H1 (cell line): ENCODE results near the gene GBF1. TPM values are rescaled to one million over a fixed set of nuclear protein-coding genes. Genes with fewer than 3 reads are reported as not detected.

ENCODE experiments used
- CTCF ChIA-PET: fragments of 300-600 bp; sonication (Branson Sonifier 250); formaldehyde crosslinking; loops from one replicate; lab custom pipeline; 2021; ENCODE audit not compliant: partially characterized antibody; lab: Charles Lee
- POLR2A ChIA-PET: fragments of 300-600 bp; sonication (Branson Sonifier 250); formaldehyde crosslinking; loops from one replicate; lab custom pipeline; 2021; ENCODE audit warnings: inconsistent platforms; ENCODE audit not compliant: partially characterized antibody; lab: Charles Lee
- DNase-seq, 2 experiments: peaks; one replicate each; pipeline versions ENCODE4 v3.0.0 to v3.0.0-alpha.2; 2010 to 2022; ENCODE audit warnings: low spot score in 2 of 2, low read depth in 1 of 2, mixed read lengths in 1 of 2
- FAIRE-seq: peaks from 2 replicates; lab custom pipeline; 2011; peaks lifted over from hg19 to GRCh38; lab: Jason Lieb, UNC
- H2AFZ ChIP-seq: 2 replicates; pipeline ENCODE4 v1.8.1; 2012; ENCODE audit warnings: low read length, inconsistent platforms
- H2AK5ac ChIP-seq: 2 replicates; pipeline ENCODE4 v1.6.1; 2013; ENCODE audit warnings: low read depth, low read length
- H2BK120ac ChIP-seq: replicated peaks from 2 replicates; pipeline ENCODE3; 2013; ENCODE audit warnings: low read depth, low read length, inconsistent platforms
- H2BK12ac ChIP-seq: 2 replicates; pipeline ENCODE4 v1.6.1; 2013; ENCODE audit warnings: low read depth, low read length
- H2BK15ac ChIP-seq: 2 replicates; pipeline ENCODE4 v1.6.1; 2013; ENCODE audit warnings: low read length
- H2BK20ac ChIP-seq: 2 replicates; pipeline ENCODE4 v1.6.1; 2013; ENCODE audit warnings: low read length
- H2BK5ac ChIP-seq: 2 replicates; pipeline ENCODE4 v1.6.1; 2013; ENCODE audit warnings: low read depth, low read length
- H3K14ac ChIP-seq: 2 replicates; pipeline ENCODE4 v1.6.1; 2013; ENCODE audit warnings: inconsistent platforms; ENCODE audit not compliant: insufficient read length
- H3K18ac ChIP-seq: 2 replicates; pipeline ENCODE4 v1.6.1; 2013; ENCODE audit warnings: low read length; ENCODE audit errors: extremely low read depth
- H3K23ac ChIP-seq: 2 replicates; pipeline ENCODE4 v1.6.1; 2013; ENCODE audit warnings: inconsistent platforms; ENCODE audit not compliant: insufficient read length
- H3K23me2 ChIP-seq: 2 replicates; pipeline ENCODE4 v1.6.1; 2013; ENCODE audit warnings: low read depth, low read length
- H3K27ac ChIP-seq: 2 replicates; pipeline ENCODE4 v1.6.1; 2011; ENCODE audit warnings: low read depth, low read length, inconsistent platforms
- H3K27me3 ChIP-seq, 4 experiments: replicated peaks in 1 of 4; 1 replicate in 1 of 4; 2 replicates in 3 of 4; pipeline versions ENCODE4 v1.6.1 to v1.8.1; 2011 to 2013; ENCODE audit warnings: low read length in 3 of 4, mild to moderate bottlenecking in 3 of 4, inconsistent platforms in 2 of 4, mixed read lengths in 2 of 4, moderate library complexity in 1 of 4; ENCODE audit not compliant: control insufficient read depth in 3 of 4, insufficient read depth in 3 of 4; ENCODE audit errors: extremely low read depth in 1 of 4
- H3K36me3 ChIP-seq, 4 experiments: 2 replicates each; pipeline versions ENCODE4 v1.6.1 to v1.8.1; 2011 to 2013; ENCODE audit warnings: mild to moderate bottlenecking in 4 of 4, low read length in 3 of 4, moderate library complexity in 2 of 4, control low read depth in 1 of 4, inconsistent platforms in 1 of 4; ENCODE audit not compliant: insufficient read depth in 4 of 4, control insufficient read depth in 2 of 4
- H3K4ac ChIP-seq: replicated peaks from 2 replicates; pipeline ENCODE3; 2013; ENCODE audit warnings: low read length, low read depth, mixed read lengths, inconsistent platforms; ENCODE audit not compliant: insufficient read length
- H3K4me1 ChIP-seq, 4 experiments: replicated peaks in 1 of 4; 1 replicate in 1 of 4; 2 replicates in 3 of 4; pipeline versions ENCODE4 v1.6.1 to v1.8.1; 2011 to 2013; ENCODE audit warnings: low read length in 3 of 4, inconsistent platforms in 2 of 4, mixed read lengths in 1 of 4; ENCODE audit not compliant: insufficient read depth in 4 of 4, control insufficient read depth in 3 of 4
- H3K4me2 ChIP-seq, 2 experiments: 2 replicates each; pipeline versions ENCODE4 v1.6.1 to v1.8.1; 2011 to 2013; ENCODE audit warnings: low read depth in 2 of 2, low read length in 2 of 2, control low read depth in 1 of 2, inconsistent platforms in 1 of 2, mild to moderate bottlenecking in 1 of 2; ENCODE audit not compliant: insufficient read depth in 1 of 2
- H3K4me3 ChIP-seq, 4 experiments: fragments of 200-600, 300-600 bp in 1 of 4; sonication (generic), shearing (Covaris generic), sonication (Bioruptor Twin) in 1 of 4; 2 replicates each; pipeline versions ENCODE4 v1.5.1 to v1.8.1; 2011 to 2016; ENCODE audit warnings: low read length in 4 of 4, low read depth in 3 of 4, control low read depth in 2 of 4, inconsistent platforms in 2 of 4, mild to moderate bottlenecking in 2 of 4, mixed read lengths in 1 of 4, moderate library complexity in 1 of 4; ENCODE audit not compliant: insufficient read depth in 2 of 4; ENCODE audit errors: extremely low read depth in 1 of 4
- H3K56ac ChIP-seq: replicated peaks from 2 replicates; pipeline ENCODE3; 2013; ENCODE audit warnings: low read depth, mild to moderate bottlenecking, mixed read lengths, low read length, inconsistent platforms; ENCODE audit not compliant: insufficient read length
- H3K79me1 ChIP-seq: 2 replicates; pipeline ENCODE4 v1.6.1; 2013; ENCODE audit warnings: low read depth, low read length, control low read depth
- H3K79me2 ChIP-seq, 2 experiments: 2 replicates each; pipeline versions ENCODE4 v1.6.1 to v1.8.1; 2012 to 2013; ENCODE audit warnings: low read length in 2 of 2, mild to moderate bottlenecking in 2 of 2, inconsistent platforms in 1 of 2; ENCODE audit not compliant: insufficient read depth in 2 of 2, control insufficient read depth in 1 of 2
- H3K9ac ChIP-seq, 4 experiments: replicated peaks in 1 of 4; 1 replicate in 1 of 4; 2 replicates in 3 of 4; pipeline versions ENCODE4 v1.6.1 to v1.8.1; 2011 to 2013; ENCODE audit warnings: low read depth in 3 of 4, low read length in 3 of 4, control low read depth in 2 of 4, mild to moderate bottlenecking in 2 of 4, moderate library complexity in 2 of 4, inconsistent platforms in 1 of 4; ENCODE audit errors: extremely low read depth in 1 of 4
- H3K9me3 ChIP-seq, 2 experiments: 2 replicates each; pipeline versions ENCODE4 v1.6.1 to v1.8.1; 2012 to 2013; ENCODE audit warnings: mild to moderate bottlenecking in 2 of 2, moderate library complexity in 2 of 2, control low read depth in 1 of 2, inconsistent platforms in 1 of 2, low read depth in 1 of 2, low read length in 1 of 2, mixed read lengths in 1 of 2; ENCODE audit not compliant: insufficient read depth in 2 of 2
- H4K20me1 ChIP-seq, 2 experiments: replicated peaks in 1 of 2; 2 replicates each; pipeline versions ENCODE3 to v1.8.1; 2011 to 2013; ENCODE audit warnings: inconsistent platforms in 2 of 2, low read length in 2 of 2, mild to moderate bottlenecking in 1 of 2; ENCODE audit not compliant: insufficient read depth in 2 of 2, control insufficient read depth in 1 of 2
- H4K5ac ChIP-seq: 2 replicates; pipeline ENCODE4 v1.6.1; 2013; ENCODE audit warnings: low read length, low read depth, mixed read lengths, inconsistent platforms; ENCODE audit not compliant: insufficient read length
- H4K8ac ChIP-seq: 2 replicates; pipeline ENCODE4 v1.8.0; 2013; ENCODE audit warnings: mild to moderate bottlenecking, moderate library complexity, low read length, inconsistent platforms; ENCODE audit not compliant: insufficient read depth; ENCODE audit errors: extremely low read depth
- H4K91ac ChIP-seq: replicated peaks from 2 replicates; pipeline ENCODE3; 2013; ENCODE audit warnings: low read length, mixed read lengths, inconsistent platforms; ENCODE audit not compliant: insufficient read length
- JUND ChIP-seq: IDR thresholded peaks from 2 replicates; pipeline ENCODE4 v1.6.1; 2011; ENCODE audit warnings: mild to moderate bottlenecking, improper control_type of control experiment, low read length
- WGBS, 2 experiments: shearing (Covaris generic) in 1 of 2; methylation state at CpG; one replicate each; pipeline versions ENCODE4 v1.1.6 to v1.1.7; 2013 to 2015; ENCODE audit warnings: low lambda C conversion rate in 2 of 2, mixed read lengths in 2 of 2, inconsistent platforms in 1 of 2, low coverage in 1 of 2, missing lambda C conversion rate in 1 of 2; ENCODE audit not compliant: insufficient replicate concordance in 2 of 2, insufficient coverage in 1 of 2, insufficient read length in 1 of 2; ENCODE audit errors: extremely low coverage in 1 of 2, missing lambda C conversion rate in 1 of 2; 5-methylcytosine and 5-hydroxymethylcytosine counted together
- polyA plus RNA-seq, 7 experiments: library from polyadenylated mRNA; depleted of rRNA in 3 of 7; stranded (reverse) in 5 of 7; unstranded in 2 of 7; fragments of >200 nt in 5 of 7; fragments of 200-250 nt in 2 of 7; gene quantifications; 1 replicate in 5 of 7; 2 replicates in 1 of 7; 4 replicates in 1 of 7; pipeline versions ENCODE4 v1.2.1 to v1.2.3, GENCODE V29; 2011 to 2013; ENCODE audit warnings: missing spikeins in 2 of 7, mixed read lengths in 2 of 7
- total RNA-seq: library from RNA; stranded (reverse); fragmentation: NEBNext Ultra II Directional; extraction: Animal tissue kit (Norgen Biotek cat#: 25700); gene quantifications from 2 replicates; pipeline ENCODE4 v1.2.1, GENCODE V29; 2021
- TF ChIP-seq, protein P1 (sequence below), 3 experiments: IDR thresholded peaks; 1 replicate in 2 of 3; 2 replicates in 1 of 3; pipeline versions ENCODE4 v1.5.1 to v1.6.1; 2011; ENCODE audit warnings: low read length in 3 of 3, mild to moderate bottlenecking in 3 of 3, inconsistent platforms in 2 of 3, low read depth in 1 of 3, moderate library complexity in 1 of 3; ENCODE audit not compliant: insufficient read depth in 1 of 3; ENCODE audit errors: control extremely low read depth in 1 of 3

The GBF1 gene
- total and polyA plus RNA-seq, 2 of the 8 experiments (the other 6 are each of a cell fraction or from before 2014, with no cell fraction given) = 11.0 to 25.5 TPM

DNA sequence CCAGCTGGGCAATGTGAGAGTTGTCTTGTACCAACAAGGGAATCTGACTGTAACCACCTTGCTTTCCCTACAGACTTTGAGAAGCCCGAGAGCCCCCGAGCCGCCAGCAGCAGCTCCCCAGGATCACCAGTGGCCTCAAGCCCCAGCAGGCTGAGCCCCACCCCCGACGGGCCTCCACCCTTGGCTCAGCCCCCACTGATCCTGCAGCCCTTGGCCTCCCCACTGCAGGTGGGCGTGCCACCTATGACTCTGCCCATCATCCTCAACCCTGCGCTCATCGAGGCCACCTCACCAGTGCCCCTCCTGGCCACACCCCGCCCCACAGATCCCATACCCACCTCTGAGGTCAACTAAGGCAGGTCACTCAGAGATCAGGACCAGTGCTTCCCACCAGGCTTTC lies 136.7 kb downstream of the GBF1 start:
- Histone ChIP-seq H3K4me2 (no peak overlapping the region), H2BK5ac (no peak overlapping the region), H4K5ac (no peak overlapping the region), H3K27me3 (no peaks in the 10 kb centered on the region), H2AFZ (no peak overlapping the region), H3K79me2 (no peaks in the 10 kb centered on the region), H3K23me2 (no peaks in the 10 kb centered on the region), H3K56ac (no peak overlapping the region), H3K36me3 (peaks cover 3 to 15% (median 7%) of the 10 kb centered on the region in 4 experiments; a peak in 5 of 8 replicates), H3K23ac (no peak overlapping the region), H4K20me1 (no peaks in the 10 kb centered on the region), H4K8ac (no peak overlapping the region), H3K14ac (no peak overlapping the region), H2BK12ac (no peak overlapping the region), H2AK5ac (no peak overlapping the region), H3K79me1 (no peaks in the 10 kb centered on the region), H2BK15ac (no peak overlapping the region), H3K4me1 (0 out of 7 replicates have a peak, but pooled peaks cover 0 to 2% (median 0%) of the 10 kb centered on the region in 4 experiments), H3K9me3 (no peaks in the 10 kb centered on the region), H3K27ac (no peak overlapping the region), H4K91ac (no peak overlapping the region), H3K4ac (no peak overlapping the region), H3K18ac (no peak overlapping the region), H2BK120ac (no peak overlapping the region), H3K9ac (no peak overlapping the region), H2BK20ac (no peak overlapping the region), H3K4me3 (no peak overlapping the region)
- TF ChIP-seq, protein P1, sequence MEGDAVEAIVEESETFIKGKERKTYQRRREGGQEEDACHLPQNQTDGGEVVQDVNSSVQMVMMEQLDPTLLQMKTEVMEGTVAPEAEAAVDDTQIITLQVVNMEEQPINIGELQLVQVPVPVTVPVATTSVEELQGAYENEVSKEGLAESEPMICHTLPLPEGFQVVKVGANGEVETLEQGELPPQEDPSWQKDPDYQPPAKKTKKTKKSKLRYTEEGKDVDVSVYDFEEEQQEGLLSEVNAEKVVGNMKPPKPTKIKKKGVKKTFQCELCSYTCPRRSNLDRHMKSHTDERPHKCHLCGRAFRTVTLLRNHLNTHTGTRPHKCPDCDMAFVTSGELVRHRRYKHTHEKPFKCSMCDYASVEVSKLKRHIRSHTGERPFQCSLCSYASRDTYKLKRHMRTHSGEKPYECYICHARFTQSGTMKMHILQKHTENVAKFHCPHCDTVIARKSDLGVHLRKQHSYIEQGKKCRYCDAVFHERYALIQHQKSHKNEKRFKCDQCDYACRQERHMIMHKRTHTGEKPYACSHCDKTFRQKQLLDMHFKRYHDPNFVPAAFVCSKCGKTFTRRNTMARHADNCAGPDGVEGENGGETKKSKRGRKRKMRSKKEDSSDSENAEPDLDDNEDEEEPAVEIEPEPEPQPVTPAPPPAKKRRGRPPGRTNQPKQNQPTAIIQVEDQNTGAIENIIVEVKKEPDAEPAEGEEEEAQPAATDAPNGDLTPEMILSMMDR (IDR thresholded peaks at IDR 0.05; ENCODE audit: control extremely low read depth in 1 of 3, insufficient read depth in 1 of 3, low read depth in 1 of 3, low read length in 3 of 3) = peak in 2 of 3 experiments; percentile 1 to 15; a peak in 2 of 4 replicates
- no peak for TF ChIP-seq JUND
- WGBS, 2 experiments = 98% methylated on average over 9 of the region's 9 CpGs; no CpG with 5 or more reads in 1 of the 2 experiments
- ChIA-PET POLR2A (no interaction called here), CTCF (interaction anchor here (0.7 to 17.7 kb wide), 14 partner anchors 8 to 155 kb away, joined by 3 to 357 read pairs (median 10); partner anchors contain the start of genes FBXL15 and NFKB2)
- no peak for FAIRE-seq
- DNase-seq = no peak
